NT2/D1 (cell line): ENCODE data around the gene MORN1.

Source experiments
- SUZ12 ChIP-seq: IDR thresholded peaks from 2 replicates; pipeline ENCODE4 v1.6.1; 2011; ENCODE audit not compliant: insufficient read length, insufficient read depth; ENCODE audit errors: extremely low read depth
- YY1 ChIP-seq: IDR thresholded peaks from 2 replicates; pipeline ENCODE4 v1.6.1; 2011; ENCODE audit not compliant: insufficient read length, insufficient read depth
- ZNF274 ChIP-seq: IDR thresholded peaks from 2 replicates; pipeline ENCODE4 v1.6.1; 2011; ENCODE audit warnings: mild to moderate bottlenecking, low read depth, low read length

DNA sequence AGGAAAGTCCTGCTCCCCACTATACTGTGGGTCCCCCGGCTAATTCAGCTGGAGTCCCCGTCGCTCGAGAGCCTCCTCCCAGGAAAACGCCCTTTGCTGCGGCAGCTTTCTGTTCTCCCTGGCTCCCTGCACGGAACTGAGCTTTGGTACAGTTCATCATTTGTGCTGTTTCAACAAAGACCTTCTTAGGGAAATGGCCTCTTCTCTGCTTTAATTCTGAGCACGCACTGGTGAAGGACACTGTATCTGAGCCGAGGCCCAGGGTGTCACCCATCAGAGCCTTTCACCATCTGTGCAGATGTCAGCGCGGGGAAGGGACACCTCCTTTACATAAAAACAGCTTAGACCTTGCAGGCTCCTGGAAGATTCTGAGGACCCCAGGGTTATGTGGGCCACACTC, 34.5 kb upstream of the MORN1 start:
- no peak for TF ChIP-seq ZNF274
- no peak for TF ChIP-seq SUZ12
- TF ChIP-seq YY1 = no peak
